ENCODE measurements around the gene ESRRG.

DNA sequence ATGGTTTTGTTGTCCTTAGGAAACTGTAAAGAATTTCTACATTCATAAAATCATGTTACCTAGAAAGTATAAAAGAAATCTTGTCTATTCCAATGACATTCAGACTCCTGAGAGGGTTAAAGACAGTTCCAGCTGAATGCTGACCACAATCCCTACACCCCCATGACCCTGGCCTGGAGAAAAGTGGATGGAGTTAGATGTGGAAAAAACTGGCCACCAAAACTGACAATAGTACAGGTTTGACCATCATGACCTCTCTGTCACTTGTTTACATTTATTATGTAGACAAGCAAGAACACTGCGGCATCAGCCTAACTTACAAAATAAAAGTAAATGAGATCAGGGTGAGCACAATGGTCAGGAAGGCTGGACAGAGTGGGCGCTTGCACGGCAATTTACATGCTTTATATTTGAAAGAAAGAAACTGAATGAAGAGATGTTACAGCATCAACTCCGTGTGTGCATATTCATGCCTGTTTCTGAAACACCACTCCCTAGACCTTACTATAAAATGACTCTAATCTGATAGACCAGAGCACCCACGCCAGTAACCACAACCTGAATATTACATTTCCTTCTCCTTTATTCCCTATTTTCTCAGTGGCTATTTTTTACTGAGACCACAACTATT lies 116.0 kb downstream of the ESRRG start:
- TF ChIP-seq EZH2phosphoT487 (IDR thresholded peaks at IDR 0.05; ENCODE audit: low read length): no peak
- TF ChIP-seq, protein P1, sequence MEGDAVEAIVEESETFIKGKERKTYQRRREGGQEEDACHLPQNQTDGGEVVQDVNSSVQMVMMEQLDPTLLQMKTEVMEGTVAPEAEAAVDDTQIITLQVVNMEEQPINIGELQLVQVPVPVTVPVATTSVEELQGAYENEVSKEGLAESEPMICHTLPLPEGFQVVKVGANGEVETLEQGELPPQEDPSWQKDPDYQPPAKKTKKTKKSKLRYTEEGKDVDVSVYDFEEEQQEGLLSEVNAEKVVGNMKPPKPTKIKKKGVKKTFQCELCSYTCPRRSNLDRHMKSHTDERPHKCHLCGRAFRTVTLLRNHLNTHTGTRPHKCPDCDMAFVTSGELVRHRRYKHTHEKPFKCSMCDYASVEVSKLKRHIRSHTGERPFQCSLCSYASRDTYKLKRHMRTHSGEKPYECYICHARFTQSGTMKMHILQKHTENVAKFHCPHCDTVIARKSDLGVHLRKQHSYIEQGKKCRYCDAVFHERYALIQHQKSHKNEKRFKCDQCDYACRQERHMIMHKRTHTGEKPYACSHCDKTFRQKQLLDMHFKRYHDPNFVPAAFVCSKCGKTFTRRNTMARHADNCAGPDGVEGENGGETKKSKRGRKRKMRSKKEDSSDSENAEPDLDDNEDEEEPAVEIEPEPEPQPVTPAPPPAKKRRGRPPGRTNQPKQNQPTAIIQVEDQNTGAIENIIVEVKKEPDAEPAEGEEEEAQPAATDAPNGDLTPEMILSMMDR (IDR thresholded peaks at IDR 0.05; ENCODE audit: low read length): no peak

Measured in MM.1S (cell line).